Colonic mucosa (tissue), 4 donors: Measurements from ENCODE around the gene UNC13B. TPM values are rescaled to one million over a fixed set of nuclear protein-coding genes. Genes with fewer than 3 reads are reported as not detected.
"Not testable (repeated sequence)": the region's sequence is repeated elsewhere in the genome, so short reads cannot be mapped to it uniquely, and the experiment has no call there.

Experiments used
- DNase-seq: peaks from one replicate; pipeline ENCODE4 v3.0.0-alpha.2; 2020
- H3K27ac ChIP-seq: fragments of 200-600 bp; one replicate; pipeline ENCODE4 v1.8.0; 2021
- H3K27me3 ChIP-seq: fragments of 200-600 bp; one replicate; pipeline ENCODE4 v1.8.0; 2021
- H3K36me3 ChIP-seq: fragments of 200-600 bp; one replicate; pipeline ENCODE4 v1.8.0; 2021
- H3K4me1 ChIP-seq: fragments of 200-600 bp; one replicate; pipeline ENCODE4 v1.8.0; 2021; ENCODE audit warnings: mild to moderate bottlenecking
- H3K4me3 ChIP-seq: fragments of 200-600 bp; one replicate; pipeline ENCODE4 v1.8.0; 2021
- H3K9ac ChIP-seq, 2 donors: one replicate each; pipeline ENCODE4 v1.7.0; 2013; ENCODE audit warnings: control low read depth in 2 of 2, low read depth in 2 of 2, low read length in 2 of 2
- H3K9me3 ChIP-seq: fragments of 200-600 bp; one replicate; pipeline ENCODE4 v1.8.0; 2021
- intact Hi-C: fragments of 100-400 bp; cut with DNase I; formaldehyde crosslinking; loops from one replicate; pipeline ENCODE4 v1.14.1; 2022
- total RNA-seq, 2 donors: library from RNA; stranded (reverse); fragmentation: NEBNext Ultra II Directional in 1 of 2; extraction: Animal tissue kit (Norgen Biotek cat#: 25700) in 1 of 2; gene quantifications; one replicate each; pipeline ENCODE4 v1.2.1, GENCODE V29; 2021
- TF ChIP-seq, protein P1 (sequence below): fragments of 200-600 bp; IDR thresholded peaks from one replicate; pipeline ENCODE4 v1.8.0; 2022; ENCODE audit warnings: antibody characterized with exemption, mild to moderate bottlenecking
- donor health status: healthy.
- donor health status: DM: no; HTN: no; CAD: no.
- donor health status: DM: no; HTN: no; CAD: no.

Gene UNC13B
- total RNA-seq, 2 donors from 2014 or later = 43.6 to 56.1 TPM

DNA sequence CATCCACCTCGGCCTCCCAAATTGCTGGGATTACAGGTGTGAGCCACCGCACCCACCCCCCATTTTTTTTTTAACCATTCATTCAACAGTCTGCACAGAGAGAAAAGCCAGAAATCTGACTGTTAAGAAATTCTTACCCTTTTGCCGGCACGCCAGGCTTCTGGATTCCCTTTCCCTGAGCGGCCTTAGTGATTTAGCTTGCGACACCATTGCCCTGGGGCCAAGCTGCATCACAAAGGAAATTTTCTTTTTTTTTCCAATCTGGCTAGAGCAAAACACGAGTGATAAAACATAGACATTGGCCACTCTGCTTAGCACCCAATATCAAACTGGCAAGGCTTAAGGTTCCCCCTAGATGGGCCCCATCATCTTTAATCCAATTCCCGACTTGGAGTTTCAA, 24.9 kb upstream of the UNC13B start:
- Histone ChIP-seq H3K9me3 (no peaks in the 10 kb centered on the region), H3K4me1 (no peaks in the 10 kb centered on the region), H3K9ac (no peak overlapping the region), H3K36me3 (no peaks in the 10 kb centered on the region), H3K27me3 (no peaks in the 10 kb centered on the region), H3K4me3 (no peak overlapping the region), H3K27ac (no peak overlapping the region)
- TF ChIP-seq, protein P1, sequence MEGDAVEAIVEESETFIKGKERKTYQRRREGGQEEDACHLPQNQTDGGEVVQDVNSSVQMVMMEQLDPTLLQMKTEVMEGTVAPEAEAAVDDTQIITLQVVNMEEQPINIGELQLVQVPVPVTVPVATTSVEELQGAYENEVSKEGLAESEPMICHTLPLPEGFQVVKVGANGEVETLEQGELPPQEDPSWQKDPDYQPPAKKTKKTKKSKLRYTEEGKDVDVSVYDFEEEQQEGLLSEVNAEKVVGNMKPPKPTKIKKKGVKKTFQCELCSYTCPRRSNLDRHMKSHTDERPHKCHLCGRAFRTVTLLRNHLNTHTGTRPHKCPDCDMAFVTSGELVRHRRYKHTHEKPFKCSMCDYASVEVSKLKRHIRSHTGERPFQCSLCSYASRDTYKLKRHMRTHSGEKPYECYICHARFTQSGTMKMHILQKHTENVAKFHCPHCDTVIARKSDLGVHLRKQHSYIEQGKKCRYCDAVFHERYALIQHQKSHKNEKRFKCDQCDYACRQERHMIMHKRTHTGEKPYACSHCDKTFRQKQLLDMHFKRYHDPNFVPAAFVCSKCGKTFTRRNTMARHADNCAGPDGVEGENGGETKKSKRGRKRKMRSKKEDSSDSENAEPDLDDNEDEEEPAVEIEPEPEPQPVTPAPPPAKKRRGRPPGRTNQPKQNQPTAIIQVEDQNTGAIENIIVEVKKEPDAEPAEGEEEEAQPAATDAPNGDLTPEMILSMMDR = no peak
- intact Hi-C loops = no loop called here
- DNase-seq = no peak

DNA sequence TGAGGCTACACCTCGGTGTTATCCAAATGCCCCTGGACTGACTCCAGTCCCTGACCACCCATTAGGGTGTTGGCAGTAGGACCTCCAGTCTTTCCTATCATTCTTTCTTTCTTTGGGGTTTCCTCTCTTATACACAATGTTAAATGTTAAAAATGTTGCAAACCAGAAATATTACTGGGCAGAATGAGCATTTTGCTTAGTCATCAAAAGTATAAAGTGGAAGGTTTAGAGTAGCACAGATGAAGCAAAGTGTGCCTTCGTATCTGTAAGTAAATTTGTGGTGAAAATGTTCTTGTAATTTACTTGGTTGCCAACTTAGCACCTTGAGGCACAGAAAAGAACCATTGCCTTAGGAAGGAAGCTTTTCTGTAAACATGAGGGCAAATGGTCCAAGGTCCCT, 21.7 kb upstream of the UNC13B start:
- intact Hi-C loops = no loop called here
- H3K36me3 ChIP-seq = no peaks in the 10 kb centered on the region

DNA sequence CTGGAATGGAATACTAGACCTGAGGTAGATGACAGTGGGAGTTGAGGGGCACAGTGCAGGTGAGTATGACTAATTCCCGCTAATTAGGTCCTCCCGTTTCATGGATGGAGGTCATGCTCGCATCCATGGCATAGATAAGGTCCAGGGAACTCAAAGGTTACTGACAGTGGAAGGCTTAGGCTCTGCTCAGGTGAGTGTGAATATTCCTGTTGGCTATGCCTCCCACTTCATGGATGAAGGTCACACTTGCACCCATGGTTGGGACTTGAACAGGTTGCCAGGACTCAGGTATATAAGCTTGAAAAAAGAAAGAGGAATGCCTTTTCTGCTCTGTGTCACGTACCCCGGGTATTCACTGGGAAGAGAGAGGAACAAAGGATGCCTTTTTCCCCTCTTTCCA, 19.8 kb upstream of the UNC13B start:
- Histone ChIP-seq H3K4me3 (no peak overlapping the region), H3K4me1 (no peaks in the 10 kb centered on the region), H3K27me3 (no peaks in the 10 kb centered on the region), H3K36me3 (no peaks in the 10 kb centered on the region), H3K9me3 (no peaks in the 10 kb centered on the region), H3K27ac (no peak overlapping the region), H3K9ac (no peak overlapping the region)
- DNase-seq = no peak
- intact Hi-C loops = no loop called here
- TF ChIP-seq, protein P1 = no peak

More for the DNA sequence above, 21.7 kb upstream of the UNC13B start:
- no peak for DNase-seq
- Histone ChIP-seq H3K27ac (no peak overlapping the region), H3K4me1 (no peaks in the 10 kb centered on the region), H3K27me3 (no peaks in the 10 kb centered on the region), H3K9ac (no peak overlapping the region), H3K9me3 (no peaks in the 10 kb centered on the region), H3K4me3 (no peak overlapping the region)
- TF ChIP-seq, protein P1 = no peak

DNA sequence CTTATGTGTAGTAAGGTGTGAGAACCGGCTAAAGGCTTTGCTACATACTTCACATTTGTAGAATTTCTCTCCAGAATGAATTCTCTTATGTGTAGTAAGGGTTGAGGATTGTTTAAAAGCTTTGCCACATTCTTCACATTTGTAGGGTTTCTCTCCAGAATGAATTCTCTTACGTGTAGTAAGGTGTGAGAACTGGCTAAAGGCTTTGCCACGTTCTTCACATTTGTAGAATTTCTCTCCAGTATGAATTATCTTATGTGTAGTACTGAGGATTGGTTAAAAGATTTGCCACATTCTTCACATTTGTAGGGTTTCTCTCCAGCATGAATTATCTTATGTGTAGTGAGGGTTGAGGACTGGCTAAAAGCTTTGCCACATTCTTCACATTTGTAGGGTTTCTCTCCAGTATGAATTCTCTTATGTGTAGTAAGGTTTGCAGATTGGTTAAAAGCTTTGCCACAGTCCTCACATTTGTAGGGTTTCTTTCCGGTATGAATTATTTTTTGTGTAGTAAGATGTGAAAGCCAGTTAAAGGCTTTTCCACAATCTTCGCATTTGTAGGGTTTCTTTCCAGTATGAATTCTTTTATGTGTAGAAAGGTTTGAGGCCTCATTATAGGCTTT, 13.8 kb upstream of the UNC13B start:
- H3K9me3 ChIP-seq, intact Hi-C loops, H3K9ac ChIP-seq, H3K27me3 ChIP-seq, H3K4me1 ChIP-seq, H3K36me3 ChIP-seq, H3K4me3 ChIP-seq, DNase-seq, H3K27ac ChIP-seq: not testable (repeated sequence)

DNA sequence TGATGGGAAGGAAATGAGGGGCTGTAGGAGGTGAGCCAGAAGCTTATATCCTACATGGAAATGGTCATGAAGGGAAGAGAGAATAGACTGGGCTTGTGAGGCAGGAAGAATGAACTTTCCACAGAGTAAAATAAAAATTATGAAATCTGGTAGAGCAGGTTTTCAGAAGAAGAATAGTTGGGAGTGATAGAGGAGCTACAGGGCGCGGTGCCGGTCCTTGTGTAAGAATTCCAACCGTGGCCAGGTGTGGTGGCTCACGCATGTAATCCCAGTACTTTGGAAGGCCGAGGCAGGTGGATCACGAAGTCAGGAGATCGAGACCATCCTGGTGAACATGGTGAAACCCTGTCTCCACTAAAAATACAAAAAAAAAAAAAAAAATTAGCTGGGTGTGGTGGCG, 8.9 kb upstream of the UNC13B start:
- Histone ChIP-seq H3K9ac (no peak overlapping the region), H3K36me3 (no peaks in the 10 kb centered on the region), H3K9me3 (no peaks in the 10 kb centered on the region), H3K4me3 (no peak overlapping the region), H3K27ac (no peak overlapping the region), H3K4me1 (no peaks in the 10 kb centered on the region), H3K27me3 (no peaks in the 10 kb centered on the region)
- intact Hi-C loops = no loop called here
- TF ChIP-seq, protein P1 = no peak
- no peak for DNase-seq

DNA sequence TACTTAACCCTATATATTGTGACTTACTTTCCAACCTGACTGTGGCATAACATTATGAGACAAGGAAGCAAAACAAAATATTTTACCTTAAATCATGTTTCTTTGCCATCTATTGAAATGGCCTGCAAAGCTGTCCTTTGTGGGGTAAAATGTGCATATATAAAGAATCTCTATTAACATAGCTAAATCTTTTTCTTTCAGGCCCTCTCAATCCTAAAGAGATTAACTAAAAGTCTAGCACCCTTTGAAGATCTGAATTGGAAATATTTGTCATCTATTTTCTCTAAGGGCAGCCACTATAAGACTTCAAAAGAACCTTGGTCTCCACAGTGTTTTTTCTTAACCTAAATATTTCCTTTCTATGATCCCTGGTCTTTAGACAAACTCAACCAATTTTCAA, 5.0 kb upstream of the UNC13B start:
- no peak overlapping the region for H3K4me3 ChIP-seq
- no peak overlapping the region for H3K9ac ChIP-seq
- TF ChIP-seq, protein P1 = no peak
- no peaks in the 10 kb centered on the region for H3K27me3 ChIP-seq
- no peaks in the 10 kb centered on the region for H3K36me3 ChIP-seq
- intact Hi-C loops = no loop called here
- H3K9me3 ChIP-seq = no peaks in the 10 kb centered on the region
- DNase-seq = no peak
- H3K4me1 ChIP-seq = no peaks in the 10 kb centered on the region
- H3K27ac ChIP-seq = no peak overlapping the region

DNA sequence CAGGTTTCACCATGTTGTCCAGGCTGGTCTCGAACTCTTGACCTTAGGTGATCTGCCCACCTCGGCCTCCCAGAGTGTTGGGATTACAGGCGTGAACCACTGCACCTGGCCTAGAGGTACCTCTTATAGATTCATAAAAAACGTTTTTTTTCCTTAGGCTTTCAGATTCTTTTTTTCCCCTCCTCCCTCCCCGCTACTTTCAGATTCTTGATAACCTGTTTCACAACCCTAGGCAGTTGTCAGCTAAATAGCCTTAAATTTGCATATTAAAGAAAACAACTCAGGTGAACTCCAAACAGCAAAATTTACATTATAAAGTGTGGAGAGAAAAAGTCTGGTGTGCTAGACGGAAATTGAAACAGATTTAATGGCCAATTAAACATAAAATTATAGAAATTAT, 4.0 kb upstream of the UNC13B start:
- H3K27me3 ChIP-seq, DNase-seq, H3K4me1 ChIP-seq, H3K9me3 ChIP-seq, H3K9ac ChIP-seq, H3K36me3 ChIP-seq, H3K4me3 ChIP-seq, intact Hi-C loops, H3K27ac ChIP-seq: not testable (repeated sequence)
